Glutamatergic neuron (in vitro differentiated cells): Measurements from ENCODE around the gene CST6. TPM values are rescaled to one million over a fixed set of nuclear protein-coding genes. Genes with fewer than 3 reads are reported as not detected.

ENCODE experiments used
- DNase-seq: peaks from one replicate; pipeline ENCODE4 v3.0.0; 2022
- H3K27ac Mint-ChIP-seq: one replicate; pipeline ENCODE4 v1.8.0; 2020; ENCODE audit warnings: mild to moderate bottlenecking, mixed read lengths, inconsistent platforms; ENCODE audit not compliant: unreplicated experiment
- H3K27me3 Mint-ChIP-seq: one replicate; pipeline ENCODE4 v1.8.0; 2020; ENCODE audit warnings: mild to moderate bottlenecking, moderate library complexity, mixed read lengths, inconsistent platforms; ENCODE audit not compliant: unreplicated experiment
- H3K36me3 Mint-ChIP-seq: one replicate; pipeline ENCODE4 v1.8.0; 2020; ENCODE audit warnings: mild to moderate bottlenecking, mixed read lengths, inconsistent platforms; ENCODE audit not compliant: unreplicated experiment
- H3K4me1 Mint-ChIP-seq: one replicate; pipeline ENCODE4 v1.8.0; 2020; ENCODE audit warnings: mild to moderate bottlenecking, low read depth, mixed read lengths, inconsistent platforms; ENCODE audit not compliant: unreplicated experiment
- H3K4me3 Mint-ChIP-seq: one replicate; pipeline ENCODE4 v1.8.0; 2020; ENCODE audit warnings: mild to moderate bottlenecking, mixed read lengths, inconsistent platforms; ENCODE audit not compliant: unreplicated experiment
- H3K9me3 Mint-ChIP-seq: one replicate; pipeline ENCODE4 v1.8.0; 2020; ENCODE audit warnings: mild to moderate bottlenecking, moderate library complexity, mixed read lengths, inconsistent platforms; ENCODE audit not compliant: unreplicated experiment
- total RNA-seq: library from RNA; stranded (reverse); fragmentation: NEBNext Ultra II Directional; extraction: Animal tissue kit (Norgen Biotek cat#: 25700); gene quantifications from one replicate; pipeline ENCODE4 v1.2.1, GENCODE V29; 2021; ENCODE audit not compliant: unreplicated experiment
- TF ChIP-seq, protein P1 (sequence below): fragments of 200-600 bp; sonication (generic); IDR thresholded peaks from one replicate; pipeline ENCODE4 v1.5.0; 2021; ENCODE audit not compliant: partially characterized antibody, unreplicated experiment

Gene CST6
- total RNA-seq, 1 donor from 2014 or later = not detected

DNA sequence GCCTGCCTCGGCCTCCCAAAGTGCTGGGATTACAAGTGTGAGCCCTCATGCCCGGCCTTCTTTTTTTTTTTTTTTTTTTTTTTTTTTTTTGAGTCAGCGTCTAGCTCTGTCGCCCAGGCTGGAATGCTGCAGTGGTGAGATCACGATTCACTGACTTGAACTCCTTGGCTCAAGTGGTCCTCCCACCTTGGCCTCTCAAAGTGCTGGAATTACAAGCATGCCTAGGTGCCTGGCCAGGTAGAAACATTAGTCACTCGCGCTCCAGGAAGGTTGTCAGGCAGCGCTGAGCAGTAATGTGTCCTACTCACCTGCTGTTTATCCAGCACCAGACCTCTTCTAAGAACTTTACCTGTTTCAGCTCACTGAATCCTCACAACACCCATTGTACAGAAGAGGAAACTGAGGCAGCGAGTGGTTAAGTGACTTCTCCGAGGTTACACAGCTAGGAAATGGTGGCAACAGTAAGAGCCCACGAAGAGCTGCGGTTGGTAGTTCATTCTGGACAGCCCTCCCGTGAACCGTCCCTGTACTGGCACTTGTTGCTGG lies 496 bp upstream of the CST6 start:
- H3K4me1 Mint-ChIP-seq = no peaks in the 10 kb centered on the region
- no peaks in the 10 kb centered on the region for H3K36me3 Mint-ChIP-seq
- H3K27me3 Mint-ChIP-seq = peaks cover 6% of the 10 kb centered on the region
- no peak overlapping the region for H3K4me3 Mint-ChIP-seq
- no peak overlapping the region for H3K27ac Mint-ChIP-seq
- DNase-seq = no peak
- TF ChIP-seq, protein P1, sequence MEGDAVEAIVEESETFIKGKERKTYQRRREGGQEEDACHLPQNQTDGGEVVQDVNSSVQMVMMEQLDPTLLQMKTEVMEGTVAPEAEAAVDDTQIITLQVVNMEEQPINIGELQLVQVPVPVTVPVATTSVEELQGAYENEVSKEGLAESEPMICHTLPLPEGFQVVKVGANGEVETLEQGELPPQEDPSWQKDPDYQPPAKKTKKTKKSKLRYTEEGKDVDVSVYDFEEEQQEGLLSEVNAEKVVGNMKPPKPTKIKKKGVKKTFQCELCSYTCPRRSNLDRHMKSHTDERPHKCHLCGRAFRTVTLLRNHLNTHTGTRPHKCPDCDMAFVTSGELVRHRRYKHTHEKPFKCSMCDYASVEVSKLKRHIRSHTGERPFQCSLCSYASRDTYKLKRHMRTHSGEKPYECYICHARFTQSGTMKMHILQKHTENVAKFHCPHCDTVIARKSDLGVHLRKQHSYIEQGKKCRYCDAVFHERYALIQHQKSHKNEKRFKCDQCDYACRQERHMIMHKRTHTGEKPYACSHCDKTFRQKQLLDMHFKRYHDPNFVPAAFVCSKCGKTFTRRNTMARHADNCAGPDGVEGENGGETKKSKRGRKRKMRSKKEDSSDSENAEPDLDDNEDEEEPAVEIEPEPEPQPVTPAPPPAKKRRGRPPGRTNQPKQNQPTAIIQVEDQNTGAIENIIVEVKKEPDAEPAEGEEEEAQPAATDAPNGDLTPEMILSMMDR = no peak
- H3K9me3 Mint-ChIP-seq = no peaks in the 10 kb centered on the region

DNA sequence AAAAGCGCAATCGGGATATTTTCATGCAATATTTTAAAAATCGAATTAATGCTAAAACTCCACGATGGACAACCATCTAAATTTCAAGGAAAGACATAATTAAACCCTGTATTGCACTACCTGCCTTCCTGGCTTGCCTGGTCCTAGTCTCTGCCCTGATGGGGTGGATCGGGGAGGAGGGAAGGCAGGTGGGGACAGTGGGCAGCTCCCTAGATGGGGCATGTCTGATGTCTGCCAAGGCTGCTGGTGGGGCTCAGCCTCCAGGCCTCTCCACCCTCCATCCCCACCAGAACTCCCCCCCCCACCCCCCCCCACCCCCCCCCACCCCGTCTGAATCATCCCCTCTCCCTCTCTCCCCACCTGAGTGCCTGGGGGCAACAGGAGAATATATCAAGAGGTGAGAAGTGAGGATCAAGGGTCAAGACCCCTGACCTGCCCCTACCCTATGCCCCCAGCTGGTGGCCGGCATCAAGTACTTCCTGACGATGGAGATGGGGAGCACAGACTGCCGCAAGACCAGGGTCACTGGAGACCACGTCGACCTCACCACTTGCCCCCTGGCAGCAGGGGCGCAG lies 650 bp downstream of the CST6 start:
- Mint-ChIP-seq H3K9me3 (no peaks in the 10 kb centered on the region), H3K27ac (no peak overlapping the region), H3K4me3 (no peak overlapping the region), H3K4me1 (no peaks in the 10 kb centered on the region), H3K27me3 (peaks cover 6% of the 10 kb centered on the region), H3K36me3 (no peaks in the 10 kb centered on the region)
- TF ChIP-seq, protein P1 = no peak
- DNase-seq = peak; percentile 39

DNA sequence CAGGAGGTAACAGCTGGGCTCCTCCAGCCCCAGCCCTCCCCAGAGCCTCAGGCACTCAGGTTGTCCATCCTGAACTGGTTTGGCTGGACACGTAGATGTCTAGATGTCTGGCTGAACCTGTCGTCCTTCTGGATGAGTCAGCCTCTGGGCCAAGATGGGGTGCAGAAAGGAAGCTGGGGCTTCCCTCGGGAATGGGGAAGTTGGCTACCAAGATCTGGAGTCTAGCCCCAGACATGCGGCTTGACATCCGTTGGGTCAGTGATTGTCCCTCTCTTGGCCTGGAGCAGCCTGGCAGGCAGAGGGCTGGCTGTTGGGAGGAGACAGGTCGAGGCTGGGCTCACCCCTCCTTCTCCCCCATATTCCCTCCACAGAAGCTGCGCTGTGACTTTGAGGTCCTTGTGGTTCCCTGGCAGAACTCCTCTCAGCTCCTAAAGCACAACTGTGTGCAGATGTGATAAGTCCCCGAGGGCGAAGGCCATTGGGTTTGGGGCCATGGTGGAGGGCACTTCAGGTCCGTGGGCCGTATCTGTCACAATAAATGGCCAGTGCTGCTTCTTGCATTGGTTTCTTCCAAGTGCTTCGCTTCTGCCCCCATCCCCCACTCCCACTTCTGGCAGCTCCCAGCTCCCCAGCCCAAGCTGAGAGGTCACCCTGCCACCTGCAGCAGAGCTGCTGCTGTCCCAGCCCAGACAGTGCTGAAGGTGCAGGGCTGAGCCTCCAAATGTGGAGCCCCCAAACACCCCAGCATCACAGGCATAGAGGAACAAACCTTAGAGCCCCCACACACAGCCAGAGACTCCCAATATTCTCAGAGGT lies 1.3 kb downstream of the CST6 start:
- H3K4me3 Mint-ChIP-seq = no peak overlapping the region
- TF ChIP-seq, protein P1 = no peak
- no peaks in the 10 kb centered on the region for H3K9me3 Mint-ChIP-seq
- H3K4me1 Mint-ChIP-seq = no peaks in the 10 kb centered on the region
- peaks cover 6% of the 10 kb centered on the region for H3K27me3 Mint-ChIP-seq
- no peak overlapping the region for H3K27ac Mint-ChIP-seq
- no peak for DNase-seq
- H3K36me3 Mint-ChIP-seq = no peaks in the 10 kb centered on the region

DNA sequence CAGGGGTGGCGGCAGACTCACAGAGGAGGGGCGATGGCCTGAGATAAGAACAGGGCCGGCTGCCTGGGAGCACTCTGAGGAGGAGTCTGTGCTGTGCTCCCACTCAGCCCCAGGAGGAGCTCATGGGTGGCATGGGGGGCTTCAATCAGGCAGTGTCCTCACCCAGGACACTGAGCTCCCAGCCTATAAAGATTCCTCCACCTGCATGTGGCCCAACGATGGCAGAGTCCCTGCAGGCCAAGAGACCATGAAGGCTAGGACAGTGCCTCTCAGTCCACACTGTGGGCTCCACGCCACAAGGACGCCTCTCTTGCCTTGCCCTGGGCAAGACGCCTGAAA lies 1.9 kb downstream of the CST6 start:
- TF ChIP-seq, protein P1 = no peak
- no peaks in the 10 kb centered on the region for H3K36me3 Mint-ChIP-seq
- H3K9me3 Mint-ChIP-seq = no peaks in the 10 kb centered on the region
- no peak overlapping the region for H3K4me3 Mint-ChIP-seq
- peaks cover 5% of the 10 kb centered on the region for H3K27me3 Mint-ChIP-seq
- H3K27ac Mint-ChIP-seq = no peak overlapping the region
- DNase-seq = no peak
- H3K4me1 Mint-ChIP-seq = no peaks in the 10 kb centered on the region
